ENCODE data around the gene COL6A3.

DNA sequence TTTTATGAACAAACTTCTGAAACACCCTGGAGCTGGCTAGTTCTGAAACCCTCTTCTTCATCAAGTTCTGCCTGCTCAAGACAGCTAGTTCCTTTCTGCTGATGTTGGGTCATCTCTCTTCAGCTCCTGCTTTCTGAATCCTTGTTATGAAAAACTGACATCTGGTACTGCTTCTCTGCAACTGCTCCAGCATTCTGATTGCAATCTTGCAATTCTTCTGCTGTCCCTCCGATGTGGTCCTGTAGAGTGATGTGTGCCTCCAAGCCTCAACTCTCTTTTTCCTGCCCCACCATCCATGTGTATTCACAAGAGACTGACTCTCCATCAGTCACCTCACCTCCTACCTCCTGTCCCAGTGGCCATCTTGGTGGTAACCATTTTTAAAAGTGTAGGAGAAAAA, 21.8 kb downstream of the COL6A3 start:
- TF ChIP-seq, protein P1, sequence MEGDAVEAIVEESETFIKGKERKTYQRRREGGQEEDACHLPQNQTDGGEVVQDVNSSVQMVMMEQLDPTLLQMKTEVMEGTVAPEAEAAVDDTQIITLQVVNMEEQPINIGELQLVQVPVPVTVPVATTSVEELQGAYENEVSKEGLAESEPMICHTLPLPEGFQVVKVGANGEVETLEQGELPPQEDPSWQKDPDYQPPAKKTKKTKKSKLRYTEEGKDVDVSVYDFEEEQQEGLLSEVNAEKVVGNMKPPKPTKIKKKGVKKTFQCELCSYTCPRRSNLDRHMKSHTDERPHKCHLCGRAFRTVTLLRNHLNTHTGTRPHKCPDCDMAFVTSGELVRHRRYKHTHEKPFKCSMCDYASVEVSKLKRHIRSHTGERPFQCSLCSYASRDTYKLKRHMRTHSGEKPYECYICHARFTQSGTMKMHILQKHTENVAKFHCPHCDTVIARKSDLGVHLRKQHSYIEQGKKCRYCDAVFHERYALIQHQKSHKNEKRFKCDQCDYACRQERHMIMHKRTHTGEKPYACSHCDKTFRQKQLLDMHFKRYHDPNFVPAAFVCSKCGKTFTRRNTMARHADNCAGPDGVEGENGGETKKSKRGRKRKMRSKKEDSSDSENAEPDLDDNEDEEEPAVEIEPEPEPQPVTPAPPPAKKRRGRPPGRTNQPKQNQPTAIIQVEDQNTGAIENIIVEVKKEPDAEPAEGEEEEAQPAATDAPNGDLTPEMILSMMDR (conservative IDR thresholded peaks at IDR 0.05 in 1 of 2, IDR thresholded peaks at IDR 0.05 in 1 of 2; ENCODE audit: extremely low read depth in 1 of 2, insufficient read depth in 1 of 2, low read depth in 1 of 2, low read length in 2 of 2): no peak
- no peak for TF ChIP-seq EZH2 (IDR thresholded peaks at IDR 0.05; ENCODE audit: borderline replicate concordance, low read length)
